Epithelial cell of proximal tubule (primary cell): ENCODE results near the gene SPATA31D4. TPM values are rescaled to one million over a fixed set of nuclear protein-coding genes. Genes with fewer than 3 reads are reported as not detected.
"Not testable (repeated sequence)": the region's sequence is repeated elsewhere in the genome, so short reads cannot be mapped to it uniquely, and the experiment has no call there.

Experiments
- DNase-seq: peaks from one replicate; pipeline ENCODE4 v3.0.0-alpha.2; 2011; ENCODE audit warnings: low read depth
- H3K4me3 ChIP-seq: 2 replicates; pipeline ENCODE4 v1.5.1; 2011; ENCODE audit warnings: low read depth, mild to moderate bottlenecking, low read length
- CTCF ChIP-seq: conservative IDR thresholded peaks from 2 replicates; pipeline ENCODE4 v1.5.1; 2012; ENCODE audit warnings: low read depth, mild to moderate bottlenecking, low read length
- total RNA-seq: library from RNA; depleted of rRNA; stranded (reverse); fragments of >200 nt; gene quantifications from 2 replicates; pipeline ENCODE4 v1.2.3, GENCODE V29; 2015

The SPATA31D4 gene
- total RNA-seq, 1 donor from 2014 or later = not detected

- no peak for TF ChIP-seq CTCF
- no peak overlapping the region for H3K4me3 ChIP-seq
- DNase-seq = no peak
Observed at GRCh38 chr9:81912135-81912534, 16.1 kb upstream of the SPATA31D4 start.

GRCh38 chr9:81915801-81916505 lies 12.3 kb upstream of the SPATA31D4 start:
- H3K4me3 ChIP-seq = no peak overlapping the region
- DNase-seq = no peak
- TF ChIP-seq CTCF = no peak

GRCh38 chr9:81918507-81918906 lies 9.7 kb upstream of the SPATA31D4 start:
- H3K4me3 ChIP-seq, DNase-seq: not testable (repeated sequence)

GRCh38 chr9:81930147-81930546 lies 1.9 kb downstream of the SPATA31D4 start:
- not testable (repeated sequence) for H3K4me3 ChIP-seq, DNase-seq

DNA sequence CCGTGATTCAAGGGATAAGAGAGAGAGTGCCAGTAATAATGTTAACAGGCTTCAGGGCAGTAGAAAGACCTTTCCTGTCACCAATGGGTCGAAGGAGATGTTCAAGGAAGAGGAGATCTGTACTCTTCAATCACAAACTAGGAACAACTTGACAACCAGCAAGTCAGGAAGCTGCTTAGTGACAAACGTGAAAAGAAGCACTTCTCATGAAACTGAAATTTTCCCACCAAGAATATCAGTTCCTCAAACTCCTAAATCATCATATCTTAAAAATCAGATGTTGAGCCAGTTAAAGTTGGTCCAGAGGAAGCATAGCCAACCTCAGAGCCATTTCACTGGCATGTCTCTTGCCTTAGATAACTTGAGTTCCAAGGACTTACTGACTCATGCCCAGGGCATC lies 5.3 kb downstream of the SPATA31D4 start:
- not testable (repeated sequence) for H3K4me3 ChIP-seq, DNase-seq

GRCh38 chr9:81943393-81943792 lies 15.2 kb downstream of the SPATA31D4 start, which contains the start of gene SPATA31D3:
Gene SPATA31D3 (plus strand): TSS chr9:81943500. CDS start chr9:81943586, 86 bp downstream.
- DNase-seq, H3K4me3 ChIP-seq: not testable (repeated sequence)

DNA sequence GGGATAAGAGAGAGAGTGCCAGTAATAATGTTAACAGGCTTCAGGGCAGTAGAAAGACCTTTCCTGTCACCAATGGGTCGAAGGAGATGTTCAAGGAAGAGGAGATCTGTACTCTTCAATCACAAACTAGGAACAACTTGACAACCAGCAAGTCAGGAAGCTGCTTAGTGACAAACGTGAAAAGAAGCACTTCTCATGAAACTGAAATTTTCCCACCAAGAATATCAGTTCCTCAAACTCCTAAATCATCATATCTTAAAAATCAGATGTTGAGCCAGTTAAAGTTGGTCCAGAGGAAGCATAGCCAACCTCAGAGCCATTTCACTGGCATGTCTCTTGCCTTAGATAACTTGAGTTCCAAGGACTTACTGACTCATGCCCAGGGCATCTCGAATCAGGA lies 20.4 kb downstream of the SPATA31D4 start:
- not testable (repeated sequence) for H3K4me3 ChIP-seq, DNase-seq

- no peak for DNase-seq
- no peak for TF ChIP-seq CTCF
- no peak overlapping the region for H3K4me3 ChIP-seq
Observed at GRCh38 chr9:81953096-81953495, 24.9 kb downstream of the SPATA31D4 start.

- DNase-seq = no peak
- no peak overlapping the region for H3K4me3 ChIP-seq
- no peak for TF ChIP-seq CTCF
Observed at GRCh38 chr9:81955625-81956024, 27.4 kb downstream of the SPATA31D4 start.
